Large intestine (tissue), 3 donors: Measurements from ENCODE around the gene ZNF710. TPM values are rescaled to one million over a fixed set of nuclear protein-coding genes. Genes with fewer than 3 reads are reported as not detected.
"Not testable (repeated sequence)": the region's sequence is repeated elsewhere in the genome, so short reads cannot be mapped to it uniquely, and the experiment has no call there.

Experiments
- DNase-seq, 2 donors: peaks; one replicate each; pipeline versions ENCODE4 v3.0.0 to v3.0.0-alpha.2; 2013
- H3K27ac ChIP-seq: one replicate; pipeline ENCODE4 v1.5.1; 2013; ENCODE audit warnings: low read length
- H3K27me3 ChIP-seq: 2 replicates; pipeline ENCODE4 v1.6.1; 2013; ENCODE audit warnings: low read length; ENCODE audit not compliant: control insufficient read depth, insufficient read depth
- H3K36me3 ChIP-seq: 2 replicates; pipeline ENCODE4 v1.6.1; 2013; ENCODE audit warnings: low read length; ENCODE audit not compliant: control insufficient read depth, insufficient read depth
- H3K4me1 ChIP-seq: one replicate; pipeline ENCODE4 v1.6.1; 2013; ENCODE audit warnings: low read length; ENCODE audit not compliant: control insufficient read depth, insufficient read depth
- H3K4me3 ChIP-seq: one replicate; pipeline ENCODE4 v1.5.1; 2013; ENCODE audit warnings: low read length
- H3K9me3 ChIP-seq: one replicate; pipeline ENCODE4 v1.6.1; 2013; ENCODE audit warnings: mild to moderate bottlenecking, low read depth, low read length, moderate library complexity; ENCODE audit not compliant: control insufficient read depth
- WGBS: methylation state at CpG from one replicate; pipeline ENCODE4 v1.1.5; 2013; ENCODE audit warnings: low lambda C conversion rate; ENCODE audit not compliant: insufficient coverage; 5-methylcytosine and 5-hydroxymethylcytosine counted together
- polyA plus RNA-seq: library from polyadenylated mRNA; unstranded; fragments of 120-200 nt; gene quantifications from one replicate; pipeline ENCODE4 v1.2.1, GENCODE V29; 2013

Gene ZNF710
- polyA plus RNA-seq, 1 donor = 22.6 TPM

GRCh38 chr15:89972085-89972484 lies 29.0 kb upstream of the ZNF710 start:
- Histone ChIP-seq H3K4me3 (no peak overlapping the region), H3K9me3 (peaks cover 2% of the 10 kb centered on the region), H3K27me3 (no peaks in the 10 kb centered on the region), H3K27ac (no peak overlapping the region), H3K36me3 (no peaks in the 10 kb centered on the region), H3K4me1 (peaks cover 4% of the 10 kb centered on the region)
- peak in 1 of 2 donors; percentile 10 for DNase-seq
- 100% methylated on average over 1 of the region's 5 CpGs for WGBS

- 80% methylated on average over 1 of the region's 8 CpGs for WGBS
- no peak for DNase-seq
- Histone ChIP-seq H3K4me1 (peaks cover 4% of the 10 kb centered on the region), H3K4me3 (no peak overlapping the region), H3K27ac (no peak overlapping the region), H3K36me3 (no peaks in the 10 kb centered on the region), H3K27me3 (no peaks in the 10 kb centered on the region), H3K9me3 (peaks cover 9% of the 10 kb centered on the region)
Measured at GRCh38 chr15:89975482-89976245, 25.5 kb upstream of the ZNF710 start.

- H3K27me3 ChIP-seq = no peaks in the 10 kb centered on the region
- peaks cover 4% of the 10 kb centered on the region for H3K4me1 ChIP-seq
- no CpG with 5 or more reads among the region's 5 CpGs for WGBS
- no peak overlapping the region for H3K4me3 ChIP-seq
- no peaks in the 10 kb centered on the region for H3K36me3 ChIP-seq
- H3K27ac ChIP-seq = no peak overlapping the region
- DNase-seq = no peak
- peaks cover 9% of the 10 kb centered on the region for H3K9me3 ChIP-seq
Measured at GRCh38 chr15:89976246-89976600, 24.9 kb upstream of the ZNF710 start.

- H3K4me3 ChIP-seq, DNase-seq, H3K9me3 ChIP-seq, H3K36me3 ChIP-seq, H3K27ac ChIP-seq, H3K27me3 ChIP-seq, H3K4me1 ChIP-seq: not testable (repeated sequence)
- no CpG with 5 or more reads among the region's 31 CpGs for WGBS
Measured at GRCh38 chr15:89977836-89978235, 23.3 kb upstream of the ZNF710 start.

GRCh38 chr15:89978914-89979313 lies 22.2 kb upstream of the ZNF710 start:
- 80% methylated on average over 1 of the region's 7 CpGs for WGBS
- DNase-seq = no peak
- no peaks in the 10 kb centered on the region for H3K27me3 ChIP-seq
- H3K9me3 ChIP-seq = peaks cover 11% of the 10 kb centered on the region
- H3K36me3 ChIP-seq = no peaks in the 10 kb centered on the region
- H3K4me1 ChIP-seq = no peaks in the 10 kb centered on the region
- H3K4me3 ChIP-seq = no peak overlapping the region
- H3K27ac ChIP-seq = no peak overlapping the region

- Histone ChIP-seq H3K9me3 (peaks cover 11% of the 10 kb centered on the region), H3K4me1 (no peaks in the 10 kb centered on the region), H3K4me3 (no peak overlapping the region), H3K36me3 (no peaks in the 10 kb centered on the region), H3K27ac (no peak overlapping the region), H3K27me3 (no peaks in the 10 kb centered on the region)
- no peak for DNase-seq
- 71% methylated on average over 1 of the region's 4 CpGs for WGBS
Measured at GRCh38 chr15:89980896-89981295, 20.2 kb upstream of the ZNF710 start.

- Histone ChIP-seq H3K4me1 (no peaks in the 10 kb centered on the region), H3K9me3 (peaks cover 5% of the 10 kb centered on the region), H3K4me3 (no peak overlapping the region), H3K27ac (no peak overlapping the region), H3K36me3 (no peaks in the 10 kb centered on the region), H3K27me3 (no peaks in the 10 kb centered on the region)
- no peak for DNase-seq
- WGBS = no CpG with 5 or more reads among the region's 7 CpGs
Measured at GRCh38 chr15:89982315-89983055, 18.6 kb upstream of the ZNF710 start.

GRCh38 chr15:89984001-89984400 lies 17.1 kb upstream of the ZNF710 start:
- 82% methylated on average over 2 of the region's 2 CpGs for WGBS
- DNase-seq = no peak
- H3K27me3 ChIP-seq = no peaks in the 10 kb centered on the region
- H3K4me3 ChIP-seq = no peak overlapping the region
- no peaks in the 10 kb centered on the region for H3K36me3 ChIP-seq
- peaks cover 3% of the 10 kb centered on the region for H3K9me3 ChIP-seq
- H3K4me1 ChIP-seq = no peaks in the 10 kb centered on the region
- no peak overlapping the region for H3K27ac ChIP-seq

- H3K27me3 ChIP-seq = no peaks in the 10 kb centered on the region
Measured at GRCh38 chr15:89984421-89985010, 16.6 kb upstream of the ZNF710 start.

GRCh38 chr15:89985111-89985510 lies 16.0 kb upstream of the ZNF710 start:
- no peaks in the 10 kb centered on the region for H3K27me3 ChIP-seq
- H3K4me1 ChIP-seq = no peaks in the 10 kb centered on the region
- WGBS = no CpG with 5 or more reads among the region's 3 CpGs
- H3K27ac ChIP-seq = no peak overlapping the region
- H3K9me3 ChIP-seq = peaks cover 3% of the 10 kb centered on the region
- H3K4me3 ChIP-seq = no peak overlapping the region
- no peaks in the 10 kb centered on the region for H3K36me3 ChIP-seq
- DNase-seq = no peak

More at GRCh38 chr15:89984421-89985010, 16.6 kb upstream of the ZNF710 start:
- no peak overlapping the region for H3K4me3 ChIP-seq
- no peaks in the 10 kb centered on the region for H3K36me3 ChIP-seq
- no peaks in the 10 kb centered on the region for H3K4me1 ChIP-seq
- H3K9me3 ChIP-seq = peaks cover 3% of the 10 kb centered on the region
- no peak overlapping the region for H3K27ac ChIP-seq
- 87% methylated on average over 4 of the region's 6 CpGs for WGBS
- no peak for DNase-seq
